Activated CD4-positive, alpha-beta T cell treated with anti-CD3 and anti-CD28 coated beads, Interleukin-2, amount 50 U/mL, for 1 hour (primary cell): ENCODE measurements around the gene WIPI1.
"Not testable (repeated sequence)": the region's sequence is repeated elsewhere in the genome, so short reads cannot be mapped to it uniquely, and the experiment has no call there.

Source experiments
- DNase-seq: peaks from one replicate; pipeline ENCODE4 v3.0.0-alpha.2; 2020

Gene WIPI1

GRCh38 chr17:68457168-68457538, at the start of gene WIPI1:
Gene WIPI1 (minus strand): TSS chr17:68457496. CDS start chr17:68457421, 75 bp downstream.
- no peak for DNase-seq

GRCh38 chr17:68505951-68506350, 48.7 kb upstream of the WIPI1 start:
- no peak for DNase-seq

- no peak for DNase-seq
Observed at GRCh38 chr17:68501074-68501473, 43.8 kb upstream of the WIPI1 start.

GRCh38 chr17:68499587-68499986, 42.3 kb upstream of the WIPI1 start:
- DNase-seq = no peak

GRCh38 chr17:68498479-68499326, 41.4 kb upstream of the WIPI1 start:
- DNase-seq = no peak

GRCh38 chr17:68497885-68498319, 40.6 kb upstream of the WIPI1 start:
- no peak for DNase-seq

- DNase-seq = no peak
Observed at GRCh38 chr17:68495081-68495480, 37.8 kb upstream of the WIPI1 start.

- not testable (repeated sequence) for DNase-seq
Observed at GRCh38 chr17:68492394-68493054, 35.2 kb upstream of the WIPI1 start.

- DNase-seq = no peak
Observed at GRCh38 chr17:68491381-68492231, 34.3 kb upstream of the WIPI1 start.

- no peak for DNase-seq
Observed at GRCh38 chr17:68489919-68490318, 32.6 kb upstream of the WIPI1 start.

GRCh38 chr17:68484458-68484857, 27.2 kb upstream of the WIPI1 start:
- DNase-seq = no peak

GRCh38 chr17:68482576-68483041, 25.3 kb upstream of the WIPI1 start:
- DNase-seq = no peak

- DNase-seq = no peak
Observed at GRCh38 chr17:68480885-68481284, 23.6 kb upstream of the WIPI1 start.

- no peak for DNase-seq
Observed at GRCh38 chr17:68470961-68471360, 13.7 kb upstream of the WIPI1 start.

- no peak for DNase-seq
Observed at GRCh38 chr17:68468788-68469187, 11.5 kb upstream of the WIPI1 start.

GRCh38 chr17:68468334-68468733, 11.0 kb upstream of the WIPI1 start:
- DNase-seq = no peak

GRCh38 chr17:68463211-68464019, 6.1 kb upstream of the WIPI1 start:
- no peak for DNase-seq

- DNase-seq = peak; percentile 49
Observed at GRCh38 chr17:68462381-68463210, 5.3 kb upstream of the WIPI1 start.

GRCh38 chr17:68461589-68461988, 4.3 kb upstream of the WIPI1 start:
- no peak for DNase-seq

- no peak for DNase-seq
Observed at GRCh38 chr17:68461122-68461539, 3.8 kb upstream of the WIPI1 start.

- DNase-seq = no peak
Observed at GRCh38 chr17:68460715-68461114, 3.4 kb upstream of the WIPI1 start.
